Fibroblast of lung (primary cell): ENCODE measurements around the gene ABO. TPM values are rescaled to one million over a fixed set of nuclear protein-coding genes. Genes with fewer than 3 reads are reported as not detected.
"Not testable (repeated sequence)": the region's sequence is repeated elsewhere in the genome, so short reads cannot be mapped to it uniquely, and the experiment has no call there.

ENCODE experiments used
- DNase-seq, 2 donors: peaks; one replicate each; pipeline versions ENCODE4 v3.0.0 to v3.0.0-alpha.2; 2010; ENCODE audit warnings: low read depth in 2 of 2
- H2AFZ ChIP-seq: 2 replicates; pipeline ENCODE4 v1.5.1; 2012; ENCODE audit warnings: low read length, control low read depth, inconsistent platforms
- H3K27ac ChIP-seq: 2 replicates; pipeline ENCODE4 v1.5.1; 2011; ENCODE audit warnings: low read length, control low read depth; ENCODE audit not compliant: insufficient read depth
- H3K27me3 ChIP-seq: 2 replicates; pipeline ENCODE4 v1.5.1; 2011; ENCODE audit warnings: mild to moderate bottlenecking, low read length; ENCODE audit not compliant: control insufficient read depth, insufficient read depth
- H3K36me3 ChIP-seq: 2 replicates; pipeline ENCODE4 v1.5.1; 2011; ENCODE audit warnings: low read length; ENCODE audit not compliant: control insufficient read depth, insufficient read depth
- H3K4me1 ChIP-seq: 2 replicates; pipeline ENCODE4 v1.5.1; 2011; ENCODE audit warnings: low read length; ENCODE audit not compliant: control insufficient read depth, insufficient read depth; ENCODE audit errors: extremely low read depth
- H3K4me2 ChIP-seq: 2 replicates; pipeline ENCODE4 v1.5.1; 2011; ENCODE audit warnings: low read length, control low read depth; ENCODE audit not compliant: insufficient read depth; ENCODE audit errors: extremely low read depth
- H3K4me3 ChIP-seq, 4 experiments: fragments of 200-600 bp in 1 of 4; sonication (generic) in 1 of 4; replicated peaks in 1 of 4; 2 replicates each; pipeline ENCODE4 v1.5.1; 2011 to 2016; ENCODE audit warnings: low read length in 4 of 4, low read depth in 3 of 4, mild to moderate bottlenecking in 3 of 4, control low read depth in 2 of 4, inconsistent platforms in 1 of 4, mixed read lengths in 1 of 4; ENCODE audit not compliant: insufficient read depth in 1 of 4; ENCODE audit errors: control extremely low read depth in 1 of 4
- H3K79me2 ChIP-seq: 2 replicates; pipeline ENCODE4 v1.5.1; 2012; ENCODE audit warnings: mild to moderate bottlenecking, low read length, inconsistent platforms; ENCODE audit not compliant: control insufficient read depth, insufficient read depth
- H3K9ac ChIP-seq: 2 replicates; pipeline ENCODE4 v1.5.1; 2011; ENCODE audit warnings: mild to moderate bottlenecking, low read length, control low read depth; ENCODE audit not compliant: insufficient read depth
- H3K9me3 ChIP-seq: 2 replicates; pipeline ENCODE4 v1.5.1; 2012; ENCODE audit warnings: low read depth, low read length; ENCODE audit not compliant: control insufficient read depth, insufficient read depth
- H4K20me1 ChIP-seq: 2 replicates; pipeline ENCODE4 v1.5.1; 2011; ENCODE audit warnings: low read length; ENCODE audit not compliant: control insufficient read depth, insufficient read depth; ENCODE audit errors: extremely low read depth
- EZH2 ChIP-seq: IDR thresholded peaks from 2 replicates; pipeline ENCODE4 v1.5.1; 2012; ENCODE audit warnings: low read length, control low read depth, mild to moderate bottlenecking; ENCODE audit errors: missing control alignments
- polyA plus RNA-seq, 2 donors: library from polyadenylated mRNA; depleted of rRNA in 1 of 2; stranded (reverse) in 1 of 2; unstranded in 1 of 2; fragments of >200 nt; gene quantifications; 2 replicates each; pipeline ENCODE4 v1.2.1, GENCODE V29; 2011 to 2012; ENCODE audit warnings: missing spikeins in 1 of 2
- total RNA-seq: library from RNA; depleted of rRNA; stranded (reverse); fragments of >200 nt; gene quantifications from 2 replicates; pipeline ENCODE4 v1.2.1, GENCODE V29; 2014
- TF ChIP-seq, protein P1 (sequence below), 2 donors: IDR thresholded peaks in 1 of 2; conservative IDR thresholded peaks in 1 of 2; 1 replicate in 1 of 2; 2 replicates in 1 of 2; pipeline ENCODE4 v1.5.1; 2011 to 2012; ENCODE audit warnings: low read length in 2 of 2, control low read depth in 1 of 2, inconsistent platforms in 1 of 2, low read depth in 1 of 2, mild to moderate bottlenecking in 1 of 2

ABO gene
- total and polyA plus RNA-seq, 2 donors (not counting 1 experiment from before 2014, with no cell fraction given): not detected

DNA sequence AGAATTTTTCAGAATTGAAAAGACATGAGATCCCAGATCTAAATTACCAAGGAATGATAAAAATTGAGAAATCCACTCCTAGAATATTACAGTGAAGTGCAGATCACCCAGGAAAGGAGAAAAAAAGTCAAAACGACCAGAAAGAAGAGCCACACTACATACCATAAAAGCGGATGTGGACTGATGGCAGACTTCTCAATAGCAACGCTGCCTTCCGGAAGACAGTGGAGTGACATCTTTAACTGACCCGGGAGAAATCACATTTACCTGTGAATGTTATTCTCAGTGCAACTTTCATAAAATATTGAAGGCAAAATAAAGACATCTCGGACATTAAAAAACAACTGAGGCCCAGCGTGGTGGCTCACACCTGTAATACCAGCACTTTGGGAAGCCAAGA is 44.5 kb downstream of the ABO start:
- not testable (repeated sequence) for H3K9me3 ChIP-seq, H3K27me3 ChIP-seq, H3K9ac ChIP-seq, H3K36me3 ChIP-seq, H3K4me2 ChIP-seq, H3K4me1 ChIP-seq, H4K20me1 ChIP-seq, H3K27ac ChIP-seq, H3K79me2 ChIP-seq, H2AFZ ChIP-seq, DNase-seq, H3K4me3 ChIP-seq

DNA sequence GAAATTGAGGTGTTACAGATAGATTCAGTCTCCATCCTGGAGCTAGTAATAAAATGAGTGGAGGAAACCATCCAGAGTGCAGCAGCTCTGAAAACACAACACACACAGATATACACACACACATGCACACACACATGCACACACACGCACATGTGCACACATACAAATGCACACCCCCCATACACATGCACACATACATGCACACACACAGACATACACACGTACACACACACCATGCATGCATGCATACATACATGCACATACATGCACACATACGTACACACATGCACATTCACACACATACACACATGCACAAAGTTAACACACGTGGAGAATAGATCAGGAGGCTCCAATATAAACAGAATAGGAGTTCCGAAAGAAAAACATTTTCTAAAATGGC is 44.9 kb downstream of the ABO start:
- Histone ChIP-seq H3K36me3 (no peaks in the 10 kb centered on the region), H3K4me2 (no peak overlapping the region), H3K27me3 (no peaks in the 10 kb centered on the region), H3K27ac (no peak overlapping the region), H3K79me2 (no peaks in the 10 kb centered on the region), H3K4me3 (no peak overlapping the region), H2AFZ (no peak overlapping the region), H3K9me3 (no peaks in the 10 kb centered on the region), H4K20me1 (no peaks in the 10 kb centered on the region), H3K4me1 (no peaks in the 10 kb centered on the region), H3K9ac (no peak overlapping the region)
- no peak for DNase-seq
- TF ChIP-seq EZH2: no peak
- TF ChIP-seq, protein P1, sequence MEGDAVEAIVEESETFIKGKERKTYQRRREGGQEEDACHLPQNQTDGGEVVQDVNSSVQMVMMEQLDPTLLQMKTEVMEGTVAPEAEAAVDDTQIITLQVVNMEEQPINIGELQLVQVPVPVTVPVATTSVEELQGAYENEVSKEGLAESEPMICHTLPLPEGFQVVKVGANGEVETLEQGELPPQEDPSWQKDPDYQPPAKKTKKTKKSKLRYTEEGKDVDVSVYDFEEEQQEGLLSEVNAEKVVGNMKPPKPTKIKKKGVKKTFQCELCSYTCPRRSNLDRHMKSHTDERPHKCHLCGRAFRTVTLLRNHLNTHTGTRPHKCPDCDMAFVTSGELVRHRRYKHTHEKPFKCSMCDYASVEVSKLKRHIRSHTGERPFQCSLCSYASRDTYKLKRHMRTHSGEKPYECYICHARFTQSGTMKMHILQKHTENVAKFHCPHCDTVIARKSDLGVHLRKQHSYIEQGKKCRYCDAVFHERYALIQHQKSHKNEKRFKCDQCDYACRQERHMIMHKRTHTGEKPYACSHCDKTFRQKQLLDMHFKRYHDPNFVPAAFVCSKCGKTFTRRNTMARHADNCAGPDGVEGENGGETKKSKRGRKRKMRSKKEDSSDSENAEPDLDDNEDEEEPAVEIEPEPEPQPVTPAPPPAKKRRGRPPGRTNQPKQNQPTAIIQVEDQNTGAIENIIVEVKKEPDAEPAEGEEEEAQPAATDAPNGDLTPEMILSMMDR (conservative IDR thresholded peaks at IDR 0.05 in 1 of 2, IDR thresholded peaks at IDR 0.05 in 1 of 2; ENCODE audit: low read depth in 1 of 2, low read length in 2 of 2): no peak

- not testable (repeated sequence) for H4K20me1 ChIP-seq, H3K79me2 ChIP-seq, H3K27ac ChIP-seq, H3K9ac ChIP-seq, DNase-seq, H3K4me3 ChIP-seq, H2AFZ ChIP-seq, H3K4me2 ChIP-seq, H3K4me1 ChIP-seq, H3K27me3 ChIP-seq, H3K9me3 ChIP-seq, H3K36me3 ChIP-seq
Measured at GRCh38 chr9:133228474-133229193, 46.4 kb downstream of the ABO start.

DNA sequence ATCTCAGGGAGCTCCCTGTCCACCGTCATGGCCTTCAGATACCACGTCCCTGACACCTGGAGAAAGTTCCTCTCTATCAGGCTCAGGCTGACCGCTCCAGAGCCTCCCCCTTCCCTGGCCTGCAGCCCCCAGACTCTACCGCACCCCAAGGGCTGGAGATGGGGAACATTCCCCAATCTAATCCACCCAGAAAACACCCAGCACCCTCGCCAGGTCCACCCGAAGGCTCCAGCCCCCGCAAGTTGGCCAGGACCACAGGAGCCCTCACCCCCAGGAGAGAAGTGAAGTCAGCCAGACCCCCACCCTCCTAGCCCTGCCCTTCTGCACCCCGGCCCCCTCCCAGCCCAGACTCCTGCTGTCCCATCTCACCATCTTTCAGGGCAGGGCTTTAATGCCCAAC is 47.0 kb downstream of the ABO start:
- not testable (repeated sequence) for H2AFZ ChIP-seq, H3K36me3 ChIP-seq, DNase-seq, H3K27me3 ChIP-seq, H3K4me3 ChIP-seq, H3K9ac ChIP-seq, H3K9me3 ChIP-seq, H3K4me2 ChIP-seq, H3K27ac ChIP-seq, H3K79me2 ChIP-seq, H3K4me1 ChIP-seq, H4K20me1 ChIP-seq
